HG03066 (cell line): ENCODE data around the gene JMJD6.
A peak's percentile ranks its signal among the peaks of the same experiment; 100 is the strongest.
"Not testable (repeated sequence)": the region's sequence is repeated elsewhere in the genome, so short reads cannot be mapped to it uniquely, and the experiment has no call there.

ENCODE experiments used
- ATAC-seq: cut with Tn5 transposase; IDR thresholded peaks from one replicate; pipeline ENCODE4 v1.9.1; 2021; ENCODE audit warnings: low read depth; ENCODE audit not compliant: unreplicated experiment

JMJD6 gene

DNA sequence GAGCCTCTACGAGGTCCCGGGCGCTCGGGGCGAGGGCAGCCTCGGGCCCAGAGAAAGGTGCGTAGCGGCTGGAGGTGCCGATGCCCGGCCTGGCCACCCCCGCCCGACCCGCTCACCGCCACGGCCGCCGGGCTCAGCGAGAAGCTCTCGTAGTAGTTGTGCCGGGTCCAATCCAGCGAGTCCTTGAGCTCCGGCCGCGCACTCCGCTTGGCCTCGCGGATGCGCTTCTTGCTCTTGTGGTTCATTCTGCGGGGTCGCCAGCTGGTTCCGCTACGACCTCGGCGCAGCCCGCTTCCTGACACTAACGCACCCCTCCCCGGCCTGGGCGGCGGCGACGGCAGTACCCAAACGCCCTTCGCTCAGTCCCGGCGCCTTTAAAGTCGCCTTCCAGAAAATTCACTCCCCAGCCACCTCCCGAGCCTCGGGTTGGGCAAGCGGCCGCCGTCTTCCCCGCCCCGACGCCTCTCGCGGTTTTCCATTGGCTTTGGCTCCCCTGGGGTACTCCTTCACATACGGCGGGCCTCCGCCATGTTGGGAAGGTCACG, at the start of gene JMJD6:
Gene JMJD6 (minus strand): TSS at position 376 of the 545 bp plus-strand sequence. CDS start 131 bp downstream, at position 245.
- ATAC-seq: peak; percentile 71

DNA sequence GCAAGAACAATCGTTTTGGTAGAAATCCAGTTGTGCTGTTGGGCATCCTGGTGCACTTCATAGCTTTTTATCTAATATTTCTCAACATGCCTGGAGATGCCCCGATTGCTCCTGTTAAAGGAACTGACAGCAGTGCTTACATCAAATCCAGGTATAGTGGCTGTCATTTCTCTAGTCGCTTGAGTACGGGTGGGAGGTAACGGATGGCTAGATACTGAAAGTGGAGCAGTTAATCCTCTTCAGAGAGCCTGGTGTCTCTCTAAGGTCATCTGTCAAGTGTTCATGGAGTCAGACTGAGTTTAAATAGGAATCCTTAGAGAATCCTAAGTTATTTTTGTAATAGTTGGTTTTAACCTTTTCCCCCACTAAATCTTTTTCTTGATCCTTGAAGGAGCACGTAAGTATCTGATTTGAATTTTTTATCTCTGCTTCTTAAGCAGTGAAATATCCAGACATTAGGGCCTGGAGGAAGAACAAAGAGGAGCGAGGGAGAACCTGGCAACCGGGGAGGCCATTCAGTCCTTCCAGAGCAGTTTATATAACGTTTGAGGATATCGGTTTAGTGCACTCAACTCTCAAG, 48.7 kb upstream of the JMJD6 start:
- no peak for ATAC-seq

DNA sequence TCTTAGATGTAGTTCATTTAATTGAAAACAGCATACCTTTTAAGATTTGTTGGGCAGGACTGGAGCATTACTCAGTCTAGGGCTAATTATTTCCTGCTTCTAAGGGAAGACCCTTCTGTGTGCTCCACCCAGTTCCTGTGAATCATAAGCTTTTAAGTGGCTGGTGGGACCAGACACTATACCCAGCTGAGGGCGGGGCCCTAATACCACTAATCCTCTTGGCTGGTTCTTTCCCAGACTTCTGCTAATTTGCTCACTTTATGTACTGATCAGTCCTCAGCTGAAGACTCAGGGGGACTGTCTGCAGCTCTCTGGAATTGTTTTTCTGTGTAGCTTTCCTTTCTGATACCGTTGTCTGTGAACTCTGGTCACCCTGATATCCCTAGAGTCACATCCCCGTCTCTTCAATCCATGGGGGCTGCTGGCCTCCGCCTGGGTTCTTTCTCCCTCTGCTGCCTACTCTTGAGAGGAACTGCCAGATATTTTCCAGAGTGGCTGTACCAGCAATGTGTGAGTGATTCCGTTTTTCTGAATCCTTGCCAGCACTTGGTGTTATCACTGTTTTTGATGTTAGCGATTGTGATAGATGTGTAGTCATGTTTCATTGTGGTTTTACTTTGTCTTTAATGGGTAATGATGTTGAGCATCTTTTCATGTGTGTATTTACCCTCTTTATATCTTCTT, 46.6 kb upstream of the JMJD6 start:
- no peak for ATAC-seq

DNA sequence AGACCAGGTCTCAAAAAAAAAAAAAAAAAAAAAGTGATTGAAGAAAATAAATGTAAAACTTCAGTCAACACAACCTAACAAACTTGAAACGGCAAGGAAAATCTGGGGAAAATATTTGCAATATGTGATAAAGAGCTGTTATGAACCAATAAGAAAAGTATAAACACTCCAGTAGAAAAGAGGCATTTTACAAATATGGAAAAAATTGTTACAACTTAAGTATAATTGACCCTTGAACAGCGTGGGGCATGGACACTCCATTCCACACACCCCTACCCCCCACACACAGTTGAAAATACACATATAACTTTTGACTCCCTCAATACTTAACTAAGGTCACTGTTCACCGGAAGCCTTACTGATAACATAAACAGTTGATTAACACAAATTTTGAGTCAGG, 32.2 kb upstream of the JMJD6 start:
- no peak for ATAC-seq

DNA sequence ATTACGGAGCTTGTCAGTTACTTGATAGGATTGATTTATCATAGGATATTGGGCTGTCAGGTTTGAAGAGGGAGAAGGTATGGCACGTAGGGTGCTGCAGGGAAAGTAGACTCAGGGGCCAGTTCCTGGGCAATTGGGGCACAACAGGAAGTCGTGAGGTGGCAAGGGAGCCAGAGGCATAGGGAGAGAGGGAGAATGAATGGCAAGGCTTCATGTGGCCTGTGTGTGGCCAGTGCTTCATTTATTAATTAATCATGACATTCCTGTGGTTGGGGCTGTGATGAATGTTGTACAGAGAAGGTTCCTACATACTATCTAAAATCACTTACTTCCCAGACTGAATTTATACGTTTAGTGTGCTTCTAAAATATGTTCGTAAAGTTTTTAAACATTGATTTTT, 30.9 kb upstream of the JMJD6 start:
- ATAC-seq: no peak

DNA sequence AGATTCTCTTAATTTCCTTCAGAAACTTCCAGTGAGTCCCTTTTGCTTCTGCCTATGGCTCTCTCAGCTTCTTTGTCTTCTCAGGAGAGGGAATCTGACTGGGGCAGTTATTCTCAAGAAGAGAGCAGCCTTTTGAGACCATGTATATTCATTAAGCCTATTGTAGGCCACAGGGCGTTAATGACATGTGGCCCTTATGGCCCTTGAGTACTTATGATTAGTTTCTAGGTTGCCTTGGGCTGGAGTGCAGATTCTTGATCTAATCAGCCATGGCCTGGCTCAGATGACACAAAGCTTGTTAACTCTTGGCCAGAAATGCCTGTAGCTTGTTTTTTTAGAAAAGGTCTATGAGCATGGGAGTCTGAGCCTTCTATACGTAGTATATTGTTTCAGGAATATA, 28.9 kb upstream of the JMJD6 start:
- no peak for ATAC-seq

DNA sequence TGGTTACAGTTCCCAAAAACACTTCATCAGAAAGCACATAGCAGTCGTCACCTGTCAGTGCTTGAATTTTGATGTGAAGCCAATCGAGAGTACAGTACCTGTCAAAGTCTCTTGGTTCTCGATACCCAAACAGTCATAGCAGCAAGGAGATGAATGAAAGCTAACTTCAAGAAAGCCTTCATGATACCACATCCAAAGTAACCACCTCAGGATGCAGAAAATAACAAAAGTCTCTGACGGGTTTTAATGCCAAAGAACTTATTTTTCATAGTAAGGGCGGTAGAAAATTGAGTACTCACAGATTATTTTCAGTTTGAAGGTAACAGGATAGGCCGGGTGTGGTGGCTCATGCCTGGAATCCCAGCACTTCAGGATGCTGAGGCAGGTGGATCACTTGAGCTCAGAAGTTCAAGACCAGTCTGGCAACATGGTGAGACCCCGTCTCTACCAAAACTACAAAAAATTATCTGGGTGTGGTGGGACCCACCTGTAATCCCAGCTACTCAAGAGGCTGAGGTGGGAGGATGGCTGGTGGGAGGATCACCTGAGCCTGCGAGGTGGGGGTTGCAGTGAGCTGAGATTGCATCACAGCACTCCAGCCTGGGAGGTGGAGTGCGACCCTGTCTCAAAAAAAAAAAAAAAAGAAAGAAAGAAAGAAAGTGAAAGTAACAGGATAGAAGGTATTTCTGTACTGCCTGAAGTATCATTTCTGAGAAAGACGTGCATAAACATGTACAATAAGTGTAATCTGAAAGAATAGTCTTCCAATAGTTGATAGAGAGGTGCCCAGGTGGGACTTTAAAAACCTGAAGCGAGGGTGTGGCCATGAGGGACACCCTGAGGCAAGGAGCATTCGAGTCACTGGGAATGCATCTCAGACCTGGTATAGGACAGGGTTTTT, 26.9 kb upstream of the JMJD6 start:
- no peak for ATAC-seq

DNA sequence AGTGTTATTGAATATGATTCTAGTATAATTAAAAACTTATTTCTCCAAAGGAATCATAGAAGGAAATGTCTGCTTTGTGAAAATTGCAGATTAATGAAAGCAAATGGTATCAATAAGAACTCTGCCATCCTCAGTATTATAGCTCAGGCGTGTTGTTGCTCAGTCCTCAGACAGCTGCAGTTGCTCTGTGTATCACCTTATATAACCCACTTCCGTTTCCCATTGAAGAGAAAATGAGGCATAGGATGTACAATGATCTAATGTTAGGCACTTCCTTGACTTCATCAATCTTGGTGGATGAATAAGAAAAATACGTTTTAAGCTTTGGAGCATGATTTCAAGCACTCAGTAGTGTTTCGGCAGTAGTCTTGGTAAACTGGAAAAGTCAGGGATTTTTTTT, 25.6 kb upstream of the JMJD6 start:
- no peak for ATAC-seq

DNA sequence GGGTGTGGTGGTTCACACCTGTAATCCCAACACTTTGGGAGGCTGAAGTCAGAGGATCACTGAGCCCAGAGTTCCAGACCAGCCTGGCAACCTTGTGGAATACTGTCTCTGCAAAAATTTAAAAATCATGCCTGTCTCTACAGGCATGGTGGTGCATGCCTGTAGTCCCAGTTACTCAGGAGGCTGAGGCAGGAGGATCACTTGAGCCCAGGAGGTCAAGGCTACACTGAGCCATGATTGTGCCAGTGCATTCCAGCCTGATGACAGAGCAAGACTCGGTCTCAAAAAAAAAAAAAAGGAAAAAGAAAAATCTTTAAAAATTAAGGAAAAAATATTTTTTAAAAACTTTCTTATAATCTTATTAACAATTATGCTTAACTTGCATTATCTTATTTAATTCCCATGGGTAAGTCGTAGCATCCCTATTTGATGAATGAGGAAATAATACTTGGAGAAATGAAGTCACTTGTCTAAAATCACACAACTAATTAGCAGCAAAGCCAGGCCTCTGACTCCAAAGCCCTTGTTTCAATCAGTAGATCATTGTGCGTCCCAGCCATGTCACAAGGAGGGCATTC, 25.1 kb upstream of the JMJD6 start:
- no peak for ATAC-seq

DNA sequence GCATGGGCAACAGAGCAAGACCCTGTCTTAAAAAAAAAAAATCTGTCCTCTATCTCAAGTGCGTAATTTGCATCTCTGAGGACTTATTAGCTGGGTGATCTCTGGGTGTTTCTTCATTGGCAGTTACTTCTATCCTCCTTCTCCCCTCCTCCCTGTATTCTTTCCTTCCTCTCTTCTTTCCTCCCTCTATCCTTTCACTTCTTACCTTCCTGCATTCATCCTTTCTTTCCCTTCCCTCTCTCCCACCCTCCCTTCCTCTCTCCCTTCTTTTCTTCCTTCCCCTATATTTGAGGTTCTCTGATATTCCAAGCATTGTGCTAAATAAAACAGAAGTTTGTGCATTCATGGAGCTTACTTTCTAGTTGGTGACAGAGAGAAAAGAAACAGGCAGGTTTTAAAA, 22.3 kb upstream of the JMJD6 start:
- ATAC-seq: no peak

DNA sequence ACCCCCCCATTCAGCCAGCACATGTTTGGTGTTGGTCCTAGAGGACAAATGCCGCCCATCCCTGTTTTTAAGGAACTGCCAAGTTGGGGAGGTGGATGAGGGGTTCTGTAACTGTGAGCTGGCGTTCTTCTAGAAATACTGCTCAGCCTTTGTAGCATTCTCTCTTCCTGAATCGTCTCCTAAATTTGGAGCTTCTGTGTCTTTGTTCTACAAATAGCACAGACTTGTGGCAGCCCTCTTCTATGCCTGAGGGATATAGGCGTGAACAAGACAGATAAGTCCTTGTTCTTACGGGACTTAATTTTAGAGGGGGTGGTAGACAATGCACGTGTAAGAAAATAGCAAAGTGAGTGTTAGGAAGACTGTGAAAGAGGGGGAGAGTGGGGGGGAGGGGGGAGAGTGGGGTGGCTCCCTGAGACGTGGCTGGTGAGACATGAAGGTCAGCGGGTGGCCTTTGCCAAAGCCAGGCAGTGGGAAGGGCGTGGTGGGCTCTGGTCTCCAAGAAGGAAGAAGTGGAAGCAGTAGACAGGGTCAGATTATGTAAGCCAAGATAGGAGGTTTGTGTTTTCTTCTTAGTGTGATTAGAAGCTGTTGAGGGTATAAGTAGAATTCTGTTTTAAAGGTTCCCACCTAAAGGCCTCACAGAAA, 21.4 kb upstream of the JMJD6 start:
- no peak for ATAC-seq

DNA sequence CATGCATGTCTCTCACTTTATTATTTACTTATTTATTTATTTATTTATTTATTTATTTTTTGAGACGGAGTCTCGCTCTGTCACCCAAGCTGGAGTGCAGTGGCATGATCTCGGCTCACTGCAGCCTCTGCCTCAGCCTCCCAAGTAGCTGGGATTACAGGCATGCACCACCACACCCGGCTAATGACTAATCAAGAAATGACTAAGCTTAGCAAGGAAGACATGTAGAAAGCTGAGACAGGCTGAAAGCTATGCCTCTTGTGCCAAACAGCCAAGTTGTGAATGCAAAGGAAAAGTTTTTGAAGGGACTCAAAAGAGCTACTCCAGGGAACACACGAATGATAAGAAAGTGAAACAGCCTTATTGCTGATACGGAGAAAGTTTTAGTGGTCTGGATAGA, 19.4 kb upstream of the JMJD6 start:
- not testable (repeated sequence) for ATAC-seq

DNA sequence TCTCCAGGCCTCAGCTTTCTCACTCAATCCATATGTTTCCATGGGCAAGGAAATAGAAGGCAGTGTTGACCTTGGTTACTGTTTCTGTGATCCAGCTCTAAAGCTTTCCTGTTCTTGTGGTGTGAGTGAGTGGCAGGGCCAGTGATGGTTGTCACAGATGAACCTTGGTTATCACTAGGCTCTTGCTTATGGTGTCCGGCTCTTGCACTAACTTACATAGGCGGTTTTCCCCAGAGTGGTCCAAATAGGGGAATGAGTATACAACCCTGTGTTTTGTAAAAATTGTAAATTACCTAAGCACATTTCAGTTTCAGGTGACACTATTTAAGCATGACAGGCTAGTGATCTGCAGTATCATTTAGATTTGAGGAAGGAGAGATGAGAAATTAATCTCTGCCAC, 18.3 kb upstream of the JMJD6 start:
- no peak for ATAC-seq

DNA sequence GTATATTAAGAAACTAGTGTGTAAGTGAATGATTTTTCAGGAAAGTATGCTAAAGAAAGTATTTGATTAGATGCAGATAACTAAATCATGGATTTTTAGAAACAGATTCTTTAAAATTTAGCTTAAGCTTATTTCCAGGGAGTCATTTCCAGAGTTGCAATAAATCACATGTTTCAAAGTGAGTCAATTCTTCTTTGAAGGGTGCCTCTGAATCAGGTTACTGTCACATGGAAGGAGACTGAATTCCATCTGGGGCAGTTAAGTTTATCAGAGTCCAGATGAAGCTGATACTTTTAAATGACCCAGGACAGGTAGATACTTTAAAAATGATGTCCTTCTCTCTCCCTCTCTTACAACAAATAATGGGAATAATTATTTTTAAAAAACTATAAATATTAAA, 16.6 kb upstream of the JMJD6 start:
- no peak for ATAC-seq

DNA sequence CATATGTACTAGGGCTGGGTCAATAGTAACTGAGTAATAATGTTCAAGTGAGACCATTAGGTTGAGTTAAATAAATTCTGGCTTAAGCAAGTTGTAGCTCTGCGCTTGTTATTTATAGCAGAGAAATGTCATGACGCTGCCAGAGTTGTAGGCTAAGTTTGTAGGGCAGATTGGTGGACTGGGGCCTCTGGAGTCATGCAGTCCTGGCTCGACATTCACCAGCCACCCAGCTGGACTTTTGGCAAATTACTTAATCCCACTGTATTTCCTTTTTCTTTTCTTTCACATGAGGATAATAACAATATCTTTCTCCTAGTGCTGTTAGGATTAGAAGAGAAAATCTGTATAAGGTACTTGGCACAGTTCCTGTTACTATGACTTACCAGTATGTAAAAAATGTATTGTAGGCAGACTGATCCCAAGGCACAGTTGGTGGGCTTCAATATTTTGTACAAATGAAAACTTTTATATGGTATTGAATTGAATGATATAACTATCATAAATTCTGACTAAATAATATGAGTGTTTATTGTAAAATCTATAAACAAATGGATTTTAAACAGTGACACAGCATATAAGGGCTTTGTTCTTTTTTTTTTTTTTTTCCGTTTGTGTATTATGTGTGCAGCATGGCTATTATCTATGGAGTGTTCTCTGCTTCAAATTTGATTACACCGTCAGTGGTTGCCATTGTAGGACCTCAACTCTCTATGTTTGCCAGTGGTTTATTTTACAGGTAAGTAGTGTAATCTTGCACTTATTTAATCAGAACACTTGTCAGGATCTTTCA, 14.1 kb upstream of the JMJD6 start:
- ATAC-seq: no peak

DNA sequence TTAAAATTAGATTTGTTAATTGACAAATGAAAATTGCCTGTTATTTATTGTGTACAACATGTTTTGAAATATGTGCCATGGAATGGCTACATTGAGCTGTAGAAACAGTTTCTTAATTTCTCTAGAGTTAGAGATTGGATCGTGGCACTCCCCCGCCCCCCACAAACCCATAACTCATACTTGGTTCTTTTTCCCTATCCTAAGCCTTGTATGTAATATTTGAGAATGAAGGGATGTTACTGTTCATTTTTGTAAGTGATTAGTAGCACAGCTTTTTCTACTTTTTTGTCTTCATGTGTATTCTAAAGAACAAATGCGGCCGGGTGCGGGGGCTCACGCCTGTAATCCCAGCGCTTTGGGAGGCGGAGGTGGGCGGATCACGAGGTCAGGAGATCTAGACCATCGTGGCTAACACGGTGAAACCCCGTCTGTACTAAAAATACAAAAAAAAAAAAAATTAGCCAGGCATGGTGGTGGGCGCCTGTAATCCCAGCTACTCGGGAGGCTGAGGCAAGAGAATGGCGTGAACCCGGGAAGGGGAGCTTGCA, 13.2 kb upstream of the JMJD6 start:
- ATAC-seq: not testable (repeated sequence)

DNA sequence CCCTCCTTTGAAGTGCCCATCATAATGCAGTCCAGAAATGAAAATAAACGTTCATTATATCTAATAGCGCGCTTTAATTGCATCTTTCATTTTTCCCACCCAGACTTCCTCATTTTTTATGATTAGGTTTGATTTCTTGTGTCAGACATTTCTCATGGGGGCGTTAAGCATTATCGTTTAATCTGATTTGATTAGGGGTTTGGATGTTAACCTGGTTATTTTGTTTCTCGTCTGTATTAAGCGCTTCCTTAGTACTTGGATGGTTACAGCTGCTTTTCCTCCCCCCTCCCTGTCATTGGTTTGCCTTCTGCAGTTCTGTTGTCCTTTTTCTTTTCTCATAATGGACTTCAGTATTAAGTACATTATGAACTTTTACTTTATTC, 12.1 kb upstream of the JMJD6 start:
- ATAC-seq: no peak

DNA sequence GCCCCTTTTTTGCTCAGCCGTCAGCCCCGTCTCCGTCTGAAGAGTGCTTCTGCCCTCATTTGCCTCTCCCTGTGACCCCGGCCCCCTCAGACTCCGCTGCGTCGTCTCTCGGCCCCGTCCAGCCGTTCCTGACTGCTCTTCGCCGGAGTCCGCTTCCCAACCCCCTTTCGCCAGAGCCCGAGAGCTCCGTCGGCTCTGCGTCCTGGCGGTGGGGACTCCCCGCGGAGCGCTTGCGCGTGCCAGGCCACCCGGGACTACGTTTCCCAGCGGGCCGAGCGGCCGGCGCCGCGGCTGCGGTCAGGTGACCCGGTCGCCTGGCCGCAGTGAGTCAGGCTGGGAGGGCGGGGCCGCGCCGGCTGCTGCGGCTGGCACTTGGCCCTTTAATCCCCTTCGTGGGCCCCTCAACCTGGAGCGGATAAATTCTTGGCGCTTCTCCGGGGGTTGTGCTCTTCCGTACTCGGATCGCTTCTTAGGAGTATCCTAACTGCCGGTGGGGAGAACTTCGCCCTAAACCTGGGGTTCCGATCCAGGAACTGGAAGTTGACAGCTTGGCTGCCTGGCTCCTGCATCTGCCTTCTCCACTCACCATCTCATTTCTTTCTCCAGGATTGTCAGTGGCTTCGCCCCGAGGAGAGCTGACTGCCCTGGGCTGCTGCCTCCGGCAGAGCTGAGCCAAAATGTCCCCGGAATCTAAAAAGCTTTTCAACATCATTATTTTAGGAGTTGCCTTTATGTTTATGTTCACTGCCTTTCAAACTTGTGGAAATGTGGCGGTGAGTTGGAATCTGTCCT, 11.5 kb upstream of the JMJD6 start, which contains the start of gene MFSD11:
Gene MFSD11 (plus strand): TSS at position 444 of the 792 bp plus-strand sequence. CDS start 234 bp downstream, at position 678.
- peak; percentile 53 for ATAC-seq
